CD8-positive, alpha-beta memory T cell (primary cell): Measurements from ENCODE around the gene LRRC40. TPM values are rescaled to one million over a fixed set of nuclear protein-coding genes. Genes with fewer than 3 reads are reported as not detected.

ENCODE experiments used
- CTCF ChIA-PET: fragments of 350-600 bp; sonication (Branson Sonifier 250); formaldehyde crosslinking; loops from one replicate; lab custom pipeline; 2021; ENCODE audit warnings: antibody characterized with exemption; lab: Charles Lee
- POLR2A ChIA-PET: fragments of 350-600 bp; sonication (Branson Sonifier 250); formaldehyde crosslinking; loops from one replicate; lab custom pipeline; 2021; ENCODE audit warnings: antibody characterized with exemption; lab: Charles Lee
- DNase-seq, 5 donors: peaks; one replicate each; pipeline versions ENCODE4 v3.0.0 to v3.0.0-alpha.2; 2020 to 2022; ENCODE audit warnings: mixed read lengths in 1 of 5
- H3K27ac ChIP-seq: one replicate; pipeline ENCODE4 v1.7.0; 2013; ENCODE audit warnings: low read depth, mild to moderate bottlenecking, low read length, moderate library complexity
- H3K27me3 ChIP-seq: 2 replicates; pipeline ENCODE4 v1.7.0; 2013; ENCODE audit warnings: low read length, mild to moderate bottlenecking; ENCODE audit not compliant: insufficient read depth, poor library complexity, severe bottlenecking
- H3K36me3 ChIP-seq: 2 replicates; pipeline ENCODE4 v1.7.0; 2013; ENCODE audit warnings: mild to moderate bottlenecking, low read length, moderate library complexity; ENCODE audit not compliant: insufficient read depth
- H3K4me1 ChIP-seq: 2 replicates; pipeline ENCODE4 v1.7.0; 2013; ENCODE audit warnings: mild to moderate bottlenecking, low read length, moderate library complexity; ENCODE audit not compliant: insufficient read depth
- H3K4me3 ChIP-seq: 2 replicates; pipeline ENCODE4 v1.7.0; 2013; ENCODE audit warnings: mild to moderate bottlenecking, low read length
- H3K9me3 ChIP-seq: 2 replicates; pipeline ENCODE4 v1.7.0; 2013; ENCODE audit warnings: mild to moderate bottlenecking, low read length
- H3K27ac Mint-ChIP-seq, 8 donors: one replicate each; pipeline ENCODE4 v1.8.0; 2020 to 2021; ENCODE audit warnings: mixed read lengths in 8 of 8, mild to moderate bottlenecking in 6 of 8, inconsistent platforms in 3 of 8, moderate library complexity in 3 of 8
- H3K27me3 Mint-ChIP-seq, 2 donors: one replicate each; pipeline ENCODE4 v1.8.0; 2020 to 2021; ENCODE audit warnings: mixed read lengths in 2 of 2, mild to moderate bottlenecking in 1 of 2, moderate library complexity in 1 of 2
- H3K36me3 Mint-ChIP-seq, 3 donors: one replicate each; pipeline ENCODE4 v1.8.0; 2020 to 2021; ENCODE audit warnings: mixed read lengths in 3 of 3, inconsistent platforms in 1 of 3, mild to moderate bottlenecking in 1 of 3
- H3K4me1 Mint-ChIP-seq, 3 donors: one replicate each; pipeline ENCODE4 v1.8.0; 2020 to 2021; ENCODE audit warnings: mixed read lengths in 3 of 3, inconsistent platforms in 1 of 3, mild to moderate bottlenecking in 1 of 3
- H3K4me3 Mint-ChIP-seq, 7 donors: one replicate each; pipeline ENCODE4 v1.8.0; 2020 to 2021; ENCODE audit warnings: mixed read lengths in 7 of 7, mild to moderate bottlenecking in 6 of 7, moderate library complexity in 4 of 7, inconsistent platforms in 2 of 7
- H3K9me3 Mint-ChIP-seq, 5 donors: one replicate each; pipeline ENCODE4 v1.8.0; 2020 to 2022; ENCODE audit warnings: mixed read lengths in 5 of 5, mild to moderate bottlenecking in 3 of 5, moderate library complexity in 2 of 5, inconsistent platforms in 1 of 5
- polyA plus RNA-seq: library from polyadenylated mRNA; unstranded; fragments of 300-500 nt; fragmentation: Illumina TruSeq; gene quantifications from one replicate; pipeline ENCODE4 v1.2.3, GENCODE V29; 2021
- total RNA-seq, 2 experiments: library from RNA; stranded (reverse); gene quantifications; one replicate each; pipeline ENCODE4 v1.2.3, GENCODE V29; 2021

The LRRC40 gene
- total and polyA plus RNA-seq, 3 experiments from 2014 or later: 7.5 to 23.1 (median 20.9) TPM

DNA sequence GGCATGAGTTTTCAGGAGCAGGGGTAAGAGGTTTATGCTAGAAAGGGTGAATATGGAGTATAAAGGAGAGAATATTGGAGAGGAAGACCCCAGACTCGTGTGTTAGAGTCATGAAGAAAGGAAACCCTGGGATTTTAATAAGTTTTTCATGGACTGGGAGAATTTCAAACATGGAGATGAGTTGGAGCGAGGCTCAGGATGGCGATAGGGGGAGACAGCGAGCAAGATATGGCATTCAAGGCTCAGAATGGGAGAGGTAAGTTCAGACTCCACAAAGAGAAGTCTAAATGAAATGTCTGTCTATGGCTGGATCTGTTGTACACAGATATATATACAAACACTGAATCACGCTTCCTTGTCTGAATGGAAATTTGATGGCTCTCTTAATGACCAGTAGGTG, 92.5 kb downstream of the LRRC40 start:
- H3K27ac Mint-ChIP-seq: no peak overlapping the region
- no peak for DNase-seq
- Histone ChIP-seq H3K4me1 (no peaks in the 10 kb centered on the region), H3K36me3 (no peaks in the 10 kb centered on the region), H3K4me3 (no peak overlapping the region), H3K27me3 (no peaks in the 10 kb centered on the region), H3K9me3 (no peaks in the 10 kb centered on the region), H3K27ac (no peak overlapping the region)
- ChIA-PET POLR2A (no interaction called here), CTCF (no interaction called here)
- no peaks in the 10 kb centered on the region for H3K36me3 Mint-ChIP-seq
- no peak overlapping the region for H3K4me3 Mint-ChIP-seq
- no peaks in the 10 kb centered on the region for H3K4me1 Mint-ChIP-seq
- H3K27me3 Mint-ChIP-seq: peaks cover 8 to 10% of the 10 kb centered on the region in 2 donors
- H3K9me3 Mint-ChIP-seq: no peaks in the 10 kb centered on the region

DNA sequence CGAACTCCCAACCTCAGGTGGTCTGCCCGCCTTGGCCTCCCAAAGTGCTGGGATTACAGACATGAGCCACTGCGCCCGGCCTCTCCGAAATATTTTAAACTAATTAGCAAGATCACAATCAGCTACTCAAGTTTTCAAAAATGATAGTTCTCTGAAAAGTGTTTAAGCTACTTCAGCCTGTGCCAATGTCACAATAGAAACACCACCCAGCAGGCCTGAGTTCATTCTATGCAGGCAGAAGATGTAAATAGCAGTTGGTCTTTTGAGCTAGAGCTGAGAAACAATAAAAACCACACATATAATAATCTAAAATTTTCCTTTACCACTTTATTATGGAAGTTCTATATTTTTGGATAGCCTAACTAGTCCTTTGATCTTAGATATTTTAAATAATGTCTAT, 96.1 kb downstream of the LRRC40 start:
- Mint-ChIP-seq H3K9me3 (no peaks in the 10 kb centered on the region), H3K27me3 (peaks cover 10 to 11% of the 10 kb centered on the region in 2 donors), H3K4me1 (no peaks in the 10 kb centered on the region), H3K4me3 (no peak overlapping the region), H3K27ac (no peak overlapping the region), H3K36me3 (no peaks in the 10 kb centered on the region)
- POLR2A ChIA-PET: no interaction called here
- no peak for DNase-seq
- H3K27ac ChIP-seq: no peak overlapping the region
- H3K4me1 ChIP-seq: no peaks in the 10 kb centered on the region
- H3K27me3 ChIP-seq: no peaks in the 10 kb centered on the region
- CTCF ChIA-PET: no interaction called here
- H3K9me3 ChIP-seq: no peaks in the 10 kb centered on the region
- H3K36me3 ChIP-seq: no peaks in the 10 kb centered on the region
- H3K4me3 ChIP-seq: no peak overlapping the region

DNA sequence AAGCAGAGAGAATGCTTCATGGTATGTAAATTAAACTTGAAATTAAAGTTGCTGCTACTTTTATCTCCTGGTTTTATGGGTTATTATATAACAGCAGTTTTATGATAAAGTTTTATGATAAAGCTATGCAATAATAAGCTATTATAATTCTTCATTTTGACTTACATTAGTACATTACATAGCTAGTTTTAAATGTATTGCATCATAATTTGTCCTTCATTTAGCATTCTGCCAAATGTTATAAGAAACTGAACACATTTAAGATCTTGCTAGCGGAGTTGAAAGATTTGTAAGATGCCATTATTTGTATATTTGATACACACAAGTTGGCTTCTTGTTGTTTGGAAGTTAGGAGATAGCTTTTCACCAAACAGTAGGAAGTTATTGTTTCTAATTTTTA, 101.6 kb downstream of the LRRC40 start:
- ChIA-PET CTCF (interaction anchor here (1.2 kb wide), 1 partner anchor 16 kb away, joined by 3 read pairs; no protein-coding TSS in a partner anchor), POLR2A (no interaction called here)
- Histone ChIP-seq H3K27ac (no peak overlapping the region), H3K4me1 (no peaks in the 10 kb centered on the region), H3K9me3 (no peaks in the 10 kb centered on the region), H3K27me3 (no peaks in the 10 kb centered on the region), H3K36me3 (no peaks in the 10 kb centered on the region), H3K4me3 (no peak overlapping the region)
- no peak for DNase-seq
- Mint-ChIP-seq H3K27me3 (peaks cover 3 to 8% of the 10 kb centered on the region in 2 donors), H3K9me3 (no peaks in the 10 kb centered on the region), H3K4me3 (no peak overlapping the region), H3K36me3 (no peaks in the 10 kb centered on the region), H3K27ac (no peak overlapping the region), H3K4me1 (no peaks in the 10 kb centered on the region)

DNA sequence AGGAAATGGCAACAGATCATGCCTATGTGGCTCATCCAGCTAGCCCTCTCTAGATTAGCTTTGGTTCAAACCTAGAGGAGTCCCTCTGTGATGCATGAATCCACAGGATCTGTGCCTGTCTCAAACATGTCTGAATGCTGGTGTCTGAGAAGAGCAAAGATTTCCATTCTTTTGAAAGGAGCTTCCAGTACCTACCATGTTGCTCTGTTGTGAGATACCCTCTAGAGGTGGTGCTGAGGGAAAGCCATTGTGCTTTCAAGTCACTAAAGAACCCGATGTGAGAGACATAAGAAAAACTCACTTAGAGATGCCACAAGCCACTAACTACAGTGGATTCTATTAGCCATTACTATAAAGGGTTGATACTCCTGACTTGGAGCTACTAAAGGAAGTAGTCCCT, 103.6 kb downstream of the LRRC40 start:
- H3K36me3 ChIP-seq: no peaks in the 10 kb centered on the region
- H3K4me3 ChIP-seq: no peak overlapping the region
- no peak overlapping the region for H3K4me3 Mint-ChIP-seq
- H3K9me3 Mint-ChIP-seq: no peaks in the 10 kb centered on the region
- no peaks in the 10 kb centered on the region for H3K4me1 Mint-ChIP-seq
- no peaks in the 10 kb centered on the region for H3K36me3 Mint-ChIP-seq
- H3K9me3 ChIP-seq: no peaks in the 10 kb centered on the region
- no peaks in the 10 kb centered on the region for H3K4me1 ChIP-seq
- DNase-seq: no peak
- H3K27me3 Mint-ChIP-seq: peaks cover 3% of the 10 kb centered on the region in 2 donors
- H3K27me3 ChIP-seq: no peaks in the 10 kb centered on the region
- ChIA-PET CTCF (no interaction called here), POLR2A (no interaction called here)
- H3K27ac Mint-ChIP-seq: no peak overlapping the region
- H3K27ac ChIP-seq: no peak overlapping the region

DNA sequence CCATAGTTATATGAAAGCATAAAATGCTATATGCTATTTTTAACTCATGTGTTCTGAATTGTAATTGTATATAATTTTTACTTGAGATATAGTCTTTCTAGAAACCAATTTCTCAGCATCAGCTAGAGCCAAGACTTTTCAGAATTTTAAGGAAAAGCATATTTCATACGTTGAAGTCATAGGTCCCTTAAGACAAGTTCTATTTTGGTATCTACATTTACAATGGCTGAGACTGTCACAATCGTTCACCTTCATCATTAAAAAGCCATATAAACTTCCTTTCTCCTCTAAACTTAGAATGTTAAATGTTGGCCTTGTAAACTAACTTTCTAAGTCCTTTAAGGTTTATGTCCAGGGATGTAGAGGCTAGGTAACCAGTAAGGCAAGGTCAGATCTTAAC, 104.1 kb downstream of the LRRC40 start:
- CTCF ChIA-PET: no interaction called here
- no peak overlapping the region for H3K27ac ChIP-seq
- no peaks in the 10 kb centered on the region for H3K4me1 Mint-ChIP-seq
- DNase-seq: no peak
- H3K4me3 ChIP-seq: no peak overlapping the region
- no peaks in the 10 kb centered on the region for H3K9me3 Mint-ChIP-seq
- H3K4me3 Mint-ChIP-seq: no peak overlapping the region
- H3K9me3 ChIP-seq: no peaks in the 10 kb centered on the region
- POLR2A ChIA-PET: no interaction called here
- no peak overlapping the region for H3K27ac Mint-ChIP-seq
- H3K4me1 ChIP-seq: no peaks in the 10 kb centered on the region
- H3K36me3 Mint-ChIP-seq: no peaks in the 10 kb centered on the region
- H3K36me3 ChIP-seq: no peaks in the 10 kb centered on the region
- peaks cover 0 to 6% of the 10 kb centered on the region in 2 donors for H3K27me3 Mint-ChIP-seq
- no peaks in the 10 kb centered on the region for H3K27me3 ChIP-seq

Other genes starting within 250 kb of the LRRC40 start
- gene SRSF11, start 15.8 kb upstream of the LRRC40 start, total RNA-seq: 100 to 1,000 TPM; 160 TPM
- gene SRSF11, start 15.8 kb upstream of the LRRC40 start, polyA plus RNA-seq: 104 TPM
- 10 to 100 TPM; 29.4 to 30.9 TPM for gene ANKRD13C, start 149.1 kb upstream of the LRRC40 start, total RNA-seq
- gene ANKRD13C, start 149.1 kb upstream of the LRRC40 start, polyA plus RNA-seq: 15.9 TPM
- gene CTH, start 205.7 kb upstream of the LRRC40 start, total RNA-seq: 1 to 10 TPM; 9.0 to 9.5 TPM
- 2.5 TPM for gene CTH, start 205.7 kb upstream of the LRRC40 start, polyA plus RNA-seq